ENCODE measurements around the gene FCGR3A.
"Not testable (repeated sequence)": the region's sequence is repeated elsewhere in the genome, so short reads cannot be mapped to it uniquely, and the experiment has no call there.

Gene FCGR3A

GRCh38 chr1:161549652-161550051 is at the start of gene FCGR3A:
Gene FCGR3A (minus strand): TSS chr1:161549818. CDS start chr1:161549736, 82 bp downstream.
- DNase-seq, result peak; percentile 22 to 27

- DNase-seq, result not testable (repeated sequence)
Observed at GRCh38 chr1:161597077-161597476, 47.5 kb upstream of the FCGR3A start.

GRCh38 chr1:161595583-161595982 is 46.0 kb upstream of the FCGR3A start:
- not testable (repeated sequence) for DNase-seq

GRCh38 chr1:161595173-161595572 is 45.6 kb upstream of the FCGR3A start:
- DNase-seq, result not testable (repeated sequence)

- not testable (repeated sequence) for DNase-seq
Observed at GRCh38 chr1:161594269-161594984, 44.8 kb upstream of the FCGR3A start.

GRCh38 chr1:161593092-161593755 is 43.6 kb upstream of the FCGR3A start:
- DNase-seq, result not testable (repeated sequence)

- not testable (repeated sequence) for DNase-seq
Observed at GRCh38 chr1:161592586-161592985, 43.0 kb upstream of the FCGR3A start.

GRCh38 chr1:161589920-161590319 is 40.3 kb upstream of the FCGR3A start:
- not testable (repeated sequence) for DNase-seq

- not testable (repeated sequence) for DNase-seq
Observed at GRCh38 chr1:161589365-161589764, 39.7 kb upstream of the FCGR3A start.

GRCh38 chr1:161588596-161588995 is 39.0 kb upstream of the FCGR3A start:
- DNase-seq, result not testable (repeated sequence)

- DNase-seq, result not testable (repeated sequence)
Observed at GRCh38 chr1:161582882-161583281, 33.3 kb upstream of the FCGR3A start.

GRCh38 chr1:161580879-161581537 is 31.4 kb upstream of the FCGR3A start:
- DNase-seq, result not testable (repeated sequence)

GRCh38 chr1:161579856-161580507 is 30.4 kb upstream of the FCGR3A start:
- DNase-seq, result not testable (repeated sequence)

GRCh38 chr1:161576676-161577075 is 27.1 kb upstream of the FCGR3A start:
- DNase-seq, result not testable (repeated sequence)

- not testable (repeated sequence) for DNase-seq
Observed at GRCh38 chr1:161571703-161572102, 22.1 kb upstream of the FCGR3A start.

- DNase-seq, result not testable (repeated sequence)
Observed at GRCh38 chr1:161566602-161566960, 17.0 kb upstream of the FCGR3A start.

GRCh38 chr1:161563522-161563921 is 13.9 kb upstream of the FCGR3A start:
- not testable (repeated sequence) for DNase-seq

GRCh38 chr1:161562441-161562840 is 12.8 kb upstream of the FCGR3A start:
- not testable (repeated sequence) for DNase-seq

GRCh38 chr1:161560960-161561715 is 11.5 kb upstream of the FCGR3A start:
- peak; percentile 40 to 43 for DNase-seq

- DNase-seq, result not testable (repeated sequence)
Observed at GRCh38 chr1:161557506-161558450, 8.2 kb upstream of the FCGR3A start.

- DNase-seq, result not testable (repeated sequence)
Observed at GRCh38 chr1:161556990-161557389, 7.4 kb upstream of the FCGR3A start.

All from CD4-positive, alpha-beta T cell treated with Interleukin-1 beta for 1 hour (primary cell).